HG02938 (cell line): ENCODE data around the gene TSPOAP1.
A peak's percentile ranks its signal among the peaks of the same experiment; 100 is the strongest.

Experiments used
- ATAC-seq: cut with Tn5 transposase; IDR thresholded peaks from one replicate; pipeline ENCODE4 v1.9.1; 2021; ENCODE audit warnings: mild to moderate bottlenecking, moderate library complexity; ENCODE audit not compliant: unreplicated experiment

TSPOAP1 gene

GRCh38 chr17:58329810-58330537 is 1.4 kb upstream of the TSPOAP1 start:
- peak; percentile 22 for ATAC-seq

DNA sequence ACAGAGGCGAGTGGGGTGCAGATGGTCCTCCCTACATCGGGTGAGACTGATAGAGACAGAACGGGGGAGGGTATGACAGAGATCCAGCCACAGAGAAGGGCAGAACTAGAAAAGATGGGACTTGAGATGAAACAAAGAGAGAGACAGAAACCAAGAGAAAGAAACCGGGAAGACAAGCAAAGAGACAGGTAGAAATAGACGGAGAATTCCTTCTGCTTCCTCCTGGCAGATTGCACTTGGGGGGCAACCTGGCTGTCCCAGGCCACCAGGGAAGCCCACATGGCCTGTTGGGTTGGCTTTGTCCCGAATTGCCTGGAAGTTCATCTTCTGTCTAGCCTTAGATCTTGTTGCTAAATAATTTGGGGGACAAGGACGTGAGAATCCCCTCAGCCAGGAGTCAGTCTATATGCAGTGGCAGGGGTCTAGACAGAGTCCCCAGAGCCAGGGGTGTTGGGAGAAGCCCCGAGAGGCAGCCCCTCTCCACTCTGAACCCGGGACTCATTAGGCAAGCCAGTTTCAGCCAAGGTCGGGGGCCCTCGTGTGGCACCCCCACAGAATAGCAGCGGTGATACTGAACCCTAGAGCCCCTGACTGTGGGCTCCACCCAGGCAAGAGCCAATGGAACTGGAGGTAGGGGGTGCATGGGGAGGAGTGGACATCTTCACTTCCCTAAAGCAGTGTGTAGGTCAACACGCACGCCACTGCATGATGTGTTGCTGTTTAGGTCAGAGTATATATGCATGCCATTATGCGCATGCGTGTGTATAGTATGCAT is 627 bp upstream of the TSPOAP1 start:
- ATAC-seq: peak; percentile 43

GRCh38 chr17:58327363-58328194 is 1.0 kb downstream of the TSPOAP1 start:
- ATAC-seq: no peak

GRCh38 chr17:58326609-58327362 is 1.8 kb downstream of the TSPOAP1 start:
- no peak for ATAC-seq

- ATAC-seq: no peak
Measured at GRCh38 chr17:58325976-58326468, 2.6 kb downstream of the TSPOAP1 start.

GRCh38 chr17:58325289-58325726 is 3.3 kb downstream of the TSPOAP1 start:
- ATAC-seq: no peak

GRCh38 chr17:58324409-58325288 is 3.9 kb downstream of the TSPOAP1 start:
- no peak for ATAC-seq

DNA sequence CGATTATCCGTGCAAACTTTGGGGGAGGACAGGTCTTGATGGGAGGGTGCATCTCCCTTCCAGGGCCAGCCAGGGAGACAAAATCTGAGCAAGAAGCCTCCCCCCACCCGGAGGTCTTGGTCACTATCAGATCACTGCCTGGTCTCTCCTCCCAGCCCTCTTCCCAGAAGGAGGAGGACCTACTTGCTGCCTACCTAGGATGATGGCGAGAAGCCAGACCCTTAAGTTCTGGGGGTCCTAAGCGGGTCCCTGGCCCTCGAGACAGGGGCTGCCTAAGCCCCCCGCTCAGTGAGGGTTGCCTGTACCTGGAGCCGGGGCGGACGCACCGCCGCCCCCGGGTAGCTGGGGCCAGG is 4.6 kb downstream of the TSPOAP1 start:
- ATAC-seq: no peak

- no peak for ATAC-seq
Measured at GRCh38 chr17:58323366-58324055, 5.1 kb downstream of the TSPOAP1 start.

DNA sequence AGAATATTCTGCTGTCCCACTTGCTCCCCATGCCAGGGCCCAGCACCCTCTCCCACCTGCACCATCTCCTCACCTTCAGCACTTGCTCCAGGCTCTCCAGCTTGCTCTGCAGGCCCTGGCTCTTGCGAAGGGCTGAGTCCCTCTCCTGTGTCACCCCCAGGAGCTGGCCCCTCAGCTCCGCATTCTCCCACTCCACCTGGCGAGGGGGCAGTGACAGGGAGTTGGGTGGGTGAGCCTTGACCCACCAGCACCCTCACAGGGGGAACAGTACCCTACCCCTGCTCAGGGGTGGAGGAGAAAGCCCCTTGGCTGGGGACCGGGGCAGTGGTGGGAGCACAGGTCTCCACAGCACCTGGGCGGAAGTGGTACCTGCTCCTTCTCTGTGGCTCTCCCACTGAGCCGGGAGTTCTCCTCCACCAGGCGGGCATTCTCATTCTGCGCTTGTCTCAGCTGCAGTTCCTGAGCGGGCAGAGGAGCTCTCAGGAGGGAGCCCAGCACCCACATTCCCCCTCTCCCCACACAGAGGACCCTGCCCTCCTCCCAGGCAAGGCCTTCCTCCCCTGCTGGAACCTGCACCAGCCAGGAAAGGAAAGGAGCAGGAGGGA is 5.9 kb downstream of the TSPOAP1 start:
- ATAC-seq: no peak

DNA sequence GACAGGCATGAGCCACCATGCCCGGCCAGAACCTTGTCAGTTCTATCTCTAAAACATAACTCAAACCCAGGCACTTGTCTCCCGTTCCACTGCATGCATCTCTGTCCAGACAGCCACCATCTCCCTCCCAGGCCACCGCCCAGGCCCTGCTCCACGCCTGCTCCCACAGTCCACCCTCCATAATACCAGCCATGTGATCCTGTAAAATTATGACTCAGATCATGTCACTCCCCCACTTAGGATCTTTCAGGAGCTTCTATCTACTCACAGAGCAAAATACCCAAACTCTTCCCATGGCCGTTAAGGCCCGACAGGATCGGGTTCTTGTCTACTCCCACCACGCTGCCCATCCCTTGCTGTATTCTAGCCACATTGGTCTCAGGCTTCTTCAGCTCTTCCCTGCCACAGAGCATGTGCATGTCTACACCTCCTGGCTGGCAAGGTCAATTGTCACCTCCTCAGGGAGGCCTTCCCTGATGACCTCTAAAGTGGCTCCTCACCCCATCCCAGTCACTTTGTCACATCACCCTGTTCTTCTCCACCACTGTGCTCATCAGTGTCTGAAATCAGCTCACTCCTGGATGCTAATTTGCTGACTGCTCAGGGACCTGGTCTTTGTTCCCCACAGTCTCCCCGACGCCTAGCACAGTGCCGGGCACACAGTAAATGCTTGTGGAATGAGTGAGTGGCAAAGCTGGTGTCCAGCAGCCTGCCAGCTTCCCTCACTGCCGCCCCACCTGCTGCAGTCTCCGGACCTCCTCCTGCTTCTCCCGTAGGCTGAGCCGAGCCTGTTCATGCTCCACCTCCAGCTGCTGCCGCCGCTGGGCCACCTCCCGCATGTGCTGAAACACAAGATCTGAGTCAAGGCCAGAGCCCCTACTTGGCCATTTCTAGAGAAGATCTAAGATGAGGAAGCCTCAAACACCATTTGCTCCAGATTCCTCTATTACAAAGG is 6.7 kb downstream of the TSPOAP1 start:
- no peak for ATAC-seq

- ATAC-seq: no peak
Measured at GRCh38 chr17:58320570-58321323, 7.8 kb downstream of the TSPOAP1 start.

- no peak for ATAC-seq
Measured at GRCh38 chr17:58320163-58320558, 8.4 kb downstream of the TSPOAP1 start.

GRCh38 chr17:58319173-58320162 is 9.1 kb downstream of the TSPOAP1 start:
- ATAC-seq: no peak

DNA sequence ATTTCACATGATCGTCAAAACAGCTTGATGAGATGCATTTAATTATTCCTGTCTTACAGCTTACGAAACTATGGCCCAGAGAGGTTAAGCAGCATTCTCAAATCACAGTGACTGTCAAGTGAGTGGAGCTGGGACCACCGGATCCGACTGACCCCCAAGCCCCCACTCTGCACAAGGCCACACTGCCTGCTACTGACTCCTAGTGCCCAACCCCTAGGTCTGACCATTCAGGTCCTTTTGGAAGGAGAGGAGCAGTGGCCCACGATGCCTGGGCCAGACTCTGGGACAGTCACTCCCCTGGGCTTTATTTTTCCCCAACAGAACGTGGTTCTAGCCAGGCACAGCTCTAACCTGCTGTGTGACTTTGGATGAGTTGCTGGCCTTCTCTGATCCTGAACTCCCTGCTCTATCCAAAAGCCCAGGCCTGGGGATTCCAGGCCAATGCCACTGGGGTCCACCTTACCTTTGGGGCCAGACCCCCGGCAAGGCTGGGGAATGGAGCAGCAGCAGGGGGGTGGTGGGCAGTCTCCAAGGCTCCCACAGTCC is 9.9 kb downstream of the TSPOAP1 start:
- ATAC-seq: no peak
